Measurements from ENCODE around the gene ANKRD13B.

Gene ANKRD13B

DNA sequence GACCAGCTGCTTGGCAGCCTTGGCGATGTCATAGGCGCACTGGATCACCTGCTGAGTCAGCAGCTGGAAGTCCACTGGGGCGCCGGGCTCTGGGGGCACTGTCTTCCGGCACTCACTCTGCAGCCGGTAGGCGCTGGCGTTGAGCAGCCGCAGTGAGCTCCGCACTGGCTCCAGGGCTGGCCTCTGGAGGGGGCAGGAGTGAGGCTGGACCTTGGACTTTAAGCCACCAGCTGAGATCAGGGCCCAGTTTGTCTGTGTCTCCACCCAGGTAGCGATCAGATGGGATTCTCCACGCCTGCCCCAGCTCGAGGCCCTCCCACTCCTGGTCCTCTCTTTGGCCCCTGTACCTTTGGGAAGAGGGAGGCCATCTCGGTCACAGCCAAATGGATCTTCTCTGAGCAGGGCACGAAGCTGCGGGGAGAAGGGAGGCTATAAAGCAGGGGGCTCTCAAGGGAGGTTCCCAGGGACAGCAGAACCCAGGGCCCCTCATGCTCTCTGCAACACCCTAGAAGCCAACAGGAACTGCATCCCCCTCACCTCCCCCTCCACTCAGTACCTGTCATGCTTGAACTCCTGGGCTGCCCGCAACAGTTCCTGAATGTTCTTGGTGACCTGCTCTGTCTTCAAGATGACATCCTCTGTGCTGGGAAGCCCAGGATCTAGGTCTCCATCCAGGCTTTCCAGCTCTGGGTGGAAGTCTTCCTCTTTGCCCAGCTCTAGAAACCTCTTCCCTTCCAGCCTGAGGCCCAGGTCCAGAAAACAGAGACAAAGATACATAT, 18.0 kb upstream of the ANKRD13B start:
- H3K4me3 ChIP-seq (ENCODE audit: low read depth, low read length): no peak overlapping the region
- TF ChIP-seq, protein P1, sequence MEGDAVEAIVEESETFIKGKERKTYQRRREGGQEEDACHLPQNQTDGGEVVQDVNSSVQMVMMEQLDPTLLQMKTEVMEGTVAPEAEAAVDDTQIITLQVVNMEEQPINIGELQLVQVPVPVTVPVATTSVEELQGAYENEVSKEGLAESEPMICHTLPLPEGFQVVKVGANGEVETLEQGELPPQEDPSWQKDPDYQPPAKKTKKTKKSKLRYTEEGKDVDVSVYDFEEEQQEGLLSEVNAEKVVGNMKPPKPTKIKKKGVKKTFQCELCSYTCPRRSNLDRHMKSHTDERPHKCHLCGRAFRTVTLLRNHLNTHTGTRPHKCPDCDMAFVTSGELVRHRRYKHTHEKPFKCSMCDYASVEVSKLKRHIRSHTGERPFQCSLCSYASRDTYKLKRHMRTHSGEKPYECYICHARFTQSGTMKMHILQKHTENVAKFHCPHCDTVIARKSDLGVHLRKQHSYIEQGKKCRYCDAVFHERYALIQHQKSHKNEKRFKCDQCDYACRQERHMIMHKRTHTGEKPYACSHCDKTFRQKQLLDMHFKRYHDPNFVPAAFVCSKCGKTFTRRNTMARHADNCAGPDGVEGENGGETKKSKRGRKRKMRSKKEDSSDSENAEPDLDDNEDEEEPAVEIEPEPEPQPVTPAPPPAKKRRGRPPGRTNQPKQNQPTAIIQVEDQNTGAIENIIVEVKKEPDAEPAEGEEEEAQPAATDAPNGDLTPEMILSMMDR (IDR thresholded peaks at IDR 0.05; ENCODE audit: low read depth, low read length): no peak

DNA sequence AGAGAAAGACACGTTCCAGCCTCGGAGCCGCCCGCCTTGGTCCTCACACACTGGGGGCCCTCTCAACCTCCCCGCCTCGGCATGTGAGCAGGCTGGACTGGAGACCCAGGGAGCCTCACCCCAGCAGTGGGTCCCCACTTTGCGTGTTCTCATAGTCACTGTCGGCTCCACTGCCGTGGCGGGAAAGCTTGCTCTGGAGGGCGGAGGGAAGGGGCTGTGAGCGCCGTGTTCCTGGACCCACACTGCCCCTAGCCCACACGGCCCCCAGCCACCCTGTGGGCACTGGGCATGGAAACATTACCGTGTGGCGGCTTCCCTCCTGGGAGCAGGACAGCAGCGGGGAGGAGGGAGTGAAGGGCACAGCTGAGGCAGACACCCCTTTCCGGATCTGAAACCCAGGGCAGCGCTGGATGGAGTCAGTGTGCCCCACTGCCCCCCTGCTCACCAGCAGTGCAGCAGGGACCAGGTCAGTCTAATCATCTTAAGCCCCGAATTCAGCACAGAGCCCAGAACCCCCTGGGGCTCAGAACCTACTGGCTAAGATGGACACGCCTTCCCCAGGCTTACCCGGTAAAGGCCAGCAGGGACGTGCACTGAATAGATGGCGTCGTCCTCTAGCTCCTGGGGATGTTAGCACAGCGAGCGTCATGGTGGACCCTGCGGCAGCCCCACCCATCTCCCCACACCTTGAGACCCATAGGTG, 17.3 kb upstream of the ANKRD13B start:
- no peak overlapping the region for H3K4me3 ChIP-seq (ENCODE audit: low read depth, low read length)
- TF ChIP-seq, protein P1 (IDR thresholded peaks at IDR 0.05; ENCODE audit: low read depth, low read length): no peak

DNA sequence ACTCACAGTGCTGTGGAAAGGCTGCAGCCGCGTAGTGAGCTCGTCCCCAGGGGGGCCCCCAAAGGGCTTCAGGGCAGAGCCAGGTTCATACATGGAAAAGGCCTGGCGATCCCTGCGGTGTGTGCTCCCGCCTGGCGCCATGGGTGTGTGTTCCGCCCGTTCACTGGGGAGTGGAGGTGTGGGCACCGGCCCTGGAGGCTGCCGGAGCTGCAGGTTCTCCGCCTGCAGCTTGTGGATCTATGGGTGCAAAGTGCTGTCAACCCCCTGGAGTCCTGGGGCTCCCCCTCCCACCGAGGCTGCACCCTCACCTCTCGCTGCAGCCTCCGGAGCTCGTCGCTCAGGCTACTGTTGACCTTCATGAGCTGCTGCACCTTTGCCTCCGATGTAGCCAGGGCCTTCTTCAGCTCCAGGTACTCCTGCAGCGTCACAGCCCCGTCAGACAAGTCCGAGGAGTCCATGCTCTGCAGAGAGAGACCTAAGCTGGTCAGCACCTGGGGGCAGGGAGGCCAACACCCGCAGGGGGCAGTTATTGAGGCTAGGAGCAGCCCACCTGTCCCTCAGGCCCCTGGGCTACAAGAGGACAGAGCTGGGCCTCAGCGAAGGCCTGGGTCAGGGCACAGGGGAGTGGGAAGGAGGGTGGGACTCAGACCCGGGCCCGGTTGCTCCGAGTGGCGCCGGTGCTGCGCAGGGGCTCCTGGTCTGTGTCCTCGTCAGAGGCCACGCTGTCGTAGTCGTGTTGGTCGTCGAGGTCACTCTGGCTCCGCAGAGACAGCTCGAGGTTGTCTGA, 16.5 kb upstream of the ANKRD13B start:
- H3K4me3 ChIP-seq (ENCODE audit: low read depth, low read length): no peak overlapping the region
- TF ChIP-seq, protein P1 (IDR thresholded peaks at IDR 0.05; ENCODE audit: low read depth, low read length): no peak

DNA sequence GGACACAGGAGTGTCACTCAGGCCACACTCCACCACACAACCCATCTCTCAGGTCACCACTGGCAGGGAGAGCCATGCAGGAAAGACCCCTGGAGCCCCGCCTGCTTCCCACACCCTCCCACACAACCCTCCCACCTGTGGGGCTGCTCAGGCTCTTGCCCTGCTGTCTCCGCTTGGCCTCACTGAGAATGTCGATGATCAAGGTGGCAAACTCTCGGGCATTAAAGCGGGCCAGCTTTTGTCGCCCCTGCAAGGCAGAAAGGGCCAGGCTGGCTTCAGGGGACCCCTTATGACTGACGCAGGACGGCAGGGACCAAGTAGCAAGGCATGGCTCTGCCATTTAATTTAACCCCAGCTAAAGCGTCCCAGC, 15.9 kb upstream of the ANKRD13B start:
- TF ChIP-seq, protein P1 (IDR thresholded peaks at IDR 0.05; ENCODE audit: low read depth, low read length): no peak
- no peak overlapping the region for H3K4me3 ChIP-seq (ENCODE audit: low read depth, low read length)

- H3K4me3 ChIP-seq (ENCODE audit: low read depth, low read length): no peak overlapping the region
- TF ChIP-seq, protein P1 (IDR thresholded peaks at IDR 0.05; ENCODE audit: low read depth, low read length): no peak
These were observed 15.3 kb upstream of the ANKRD13B start for GRCh38 chr17:29577385-29578211.

DNA sequence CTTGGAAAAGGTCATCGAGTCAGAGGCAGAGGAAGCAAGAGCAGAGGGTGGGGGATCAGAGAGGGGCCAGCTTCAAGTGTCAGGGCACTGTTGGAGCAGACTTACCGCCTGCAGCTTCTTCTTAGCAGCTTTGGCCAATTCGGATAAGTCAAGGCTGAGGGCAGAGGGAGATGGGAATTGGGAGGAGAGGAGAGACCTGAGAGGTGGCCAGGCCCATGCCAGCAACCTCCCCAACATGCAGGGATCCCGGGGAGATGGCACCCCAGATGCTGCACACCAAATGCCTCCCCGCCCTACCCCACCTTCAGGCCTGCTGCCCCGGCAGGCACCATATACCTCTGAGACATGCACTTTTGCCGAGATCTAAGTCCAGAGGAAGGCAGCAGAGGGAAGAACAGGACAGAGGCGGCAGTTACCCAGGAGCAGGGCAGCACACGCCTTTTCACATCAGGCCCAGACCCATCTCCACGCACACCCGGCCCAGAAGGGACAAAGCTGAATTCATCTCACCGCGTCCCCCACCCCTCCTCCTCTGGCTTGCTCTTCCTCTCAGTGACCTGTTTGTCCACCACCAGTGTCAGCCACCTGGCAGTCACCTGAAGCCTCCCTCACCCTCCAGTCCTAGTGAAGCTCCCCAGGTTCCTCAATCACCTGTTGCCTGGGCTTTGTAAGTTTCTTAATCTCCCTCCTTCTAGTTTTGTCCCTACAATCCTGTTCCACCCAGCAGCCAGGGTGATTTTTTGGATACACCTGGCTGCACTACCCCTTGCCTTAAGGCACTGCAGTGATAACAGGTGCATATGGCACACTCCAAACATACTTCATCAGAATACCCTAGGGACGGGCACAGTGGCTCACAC, 14.1 kb upstream of the ANKRD13B start:
- TF ChIP-seq, protein P1 (IDR thresholded peaks at IDR 0.05; ENCODE audit: low read depth, low read length): no peak
- no peak overlapping the region for H3K4me3 ChIP-seq (ENCODE audit: low read depth, low read length)
